Bronchial epithelial cell (primary cell): ENCODE data around the gene MAPK1. TPM values are rescaled to one million over a fixed set of nuclear protein-coding genes. Genes with fewer than 3 reads are reported as not detected.
"Not testable (repeated sequence)": the region's sequence is repeated elsewhere in the genome, so short reads cannot be mapped to it uniquely, and the experiment has no call there.

Source experiments
- DNase-seq: peaks from one replicate; pipeline ENCODE4 v3.0.0-alpha.2; 2010; ENCODE audit warnings: low read depth
- FAIRE-seq: peaks from 2 replicates; lab custom pipeline; 2011; peaks lifted over from hg19 to GRCh38; lab: Jason Lieb, UNC
- H3K27me3 ChIP-seq: 2 replicates; pipeline ENCODE4 v1.5.1; 2011; ENCODE audit warnings: low read length; ENCODE audit not compliant: control insufficient read depth, insufficient read depth
- H3K36me3 ChIP-seq: 2 replicates; pipeline ENCODE4 v1.5.1; 2011; ENCODE audit warnings: low read length; ENCODE audit not compliant: control insufficient read depth, insufficient read depth
- H3K4me3 ChIP-seq: 2 replicates; pipeline ENCODE4 v1.5.1; 2011; ENCODE audit warnings: mild to moderate bottlenecking, low read depth, low read length, control low read depth
- total RNA-seq: library from RNA; depleted of rRNA; stranded (reverse); fragments of >200 nt; gene quantifications from 2 replicates; pipeline ENCODE4 v1.2.1, GENCODE V29; 2014
- TF ChIP-seq, protein P1 (sequence below): IDR thresholded peaks from 2 replicates; pipeline ENCODE4 v1.5.1; 2011; ENCODE audit warnings: mild to moderate bottlenecking, moderate library complexity, low read length, control low read depth, inconsistent platforms; ENCODE audit not compliant: insufficient read depth, severe bottlenecking

MAPK1 gene
- total RNA-seq, 1 donor from 2014 or later = 44.0 TPM

DNA sequence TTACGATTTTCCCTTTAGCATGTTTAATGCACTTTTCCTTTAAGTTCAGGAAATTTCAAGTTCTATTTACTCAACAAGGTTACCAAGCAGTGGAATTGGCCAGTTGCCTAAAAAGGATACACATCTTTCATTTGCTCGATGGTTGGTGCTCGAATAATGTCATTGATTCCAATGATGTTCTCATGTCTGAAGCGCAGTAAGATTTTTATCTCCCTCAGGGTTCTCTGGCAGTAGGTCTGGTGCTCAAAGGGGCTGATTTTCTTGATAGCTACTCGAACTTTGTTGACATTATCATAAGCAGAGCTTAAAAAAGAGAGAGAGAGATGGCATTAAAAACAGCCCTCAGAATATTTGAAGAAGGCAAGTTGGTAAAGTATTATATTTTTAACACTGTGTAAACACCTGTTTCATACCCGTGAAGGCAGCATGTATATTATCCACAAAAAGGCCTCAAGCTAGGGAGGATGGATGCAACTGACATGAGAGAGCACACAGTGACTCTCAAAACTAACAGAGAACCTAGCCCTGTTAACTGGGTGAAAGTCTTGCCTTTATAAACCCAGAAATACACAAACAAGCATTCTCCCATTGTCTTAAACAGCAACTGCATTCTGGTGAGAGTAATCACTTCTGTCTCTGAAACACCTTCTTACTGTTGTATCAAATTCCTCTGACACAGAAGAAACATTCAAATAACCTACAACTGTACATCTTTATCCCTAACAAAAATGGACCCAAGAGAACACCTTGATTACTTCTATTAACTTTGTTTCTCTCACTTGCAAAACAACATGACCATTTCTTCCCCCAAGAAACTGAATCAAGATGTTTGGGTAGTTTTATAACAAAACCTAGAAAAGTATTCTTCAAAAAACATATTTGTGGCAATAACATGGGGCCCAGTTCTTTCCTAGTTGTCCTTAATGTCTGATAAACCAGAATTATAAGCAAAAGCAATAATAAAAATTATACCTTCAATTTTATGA, 59.6 kb downstream of the MAPK1 start:
- TF ChIP-seq, protein P1, sequence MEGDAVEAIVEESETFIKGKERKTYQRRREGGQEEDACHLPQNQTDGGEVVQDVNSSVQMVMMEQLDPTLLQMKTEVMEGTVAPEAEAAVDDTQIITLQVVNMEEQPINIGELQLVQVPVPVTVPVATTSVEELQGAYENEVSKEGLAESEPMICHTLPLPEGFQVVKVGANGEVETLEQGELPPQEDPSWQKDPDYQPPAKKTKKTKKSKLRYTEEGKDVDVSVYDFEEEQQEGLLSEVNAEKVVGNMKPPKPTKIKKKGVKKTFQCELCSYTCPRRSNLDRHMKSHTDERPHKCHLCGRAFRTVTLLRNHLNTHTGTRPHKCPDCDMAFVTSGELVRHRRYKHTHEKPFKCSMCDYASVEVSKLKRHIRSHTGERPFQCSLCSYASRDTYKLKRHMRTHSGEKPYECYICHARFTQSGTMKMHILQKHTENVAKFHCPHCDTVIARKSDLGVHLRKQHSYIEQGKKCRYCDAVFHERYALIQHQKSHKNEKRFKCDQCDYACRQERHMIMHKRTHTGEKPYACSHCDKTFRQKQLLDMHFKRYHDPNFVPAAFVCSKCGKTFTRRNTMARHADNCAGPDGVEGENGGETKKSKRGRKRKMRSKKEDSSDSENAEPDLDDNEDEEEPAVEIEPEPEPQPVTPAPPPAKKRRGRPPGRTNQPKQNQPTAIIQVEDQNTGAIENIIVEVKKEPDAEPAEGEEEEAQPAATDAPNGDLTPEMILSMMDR = no peak
- FAIRE-seq (no peak), DNase-seq (peak; percentile 22)
- no peak overlapping the region for H3K4me3 ChIP-seq
- H3K36me3 ChIP-seq = peaks cover 8% of the 10 kb centered on the region
- H3K27me3 ChIP-seq = no peaks in the 10 kb centered on the region

DNA sequence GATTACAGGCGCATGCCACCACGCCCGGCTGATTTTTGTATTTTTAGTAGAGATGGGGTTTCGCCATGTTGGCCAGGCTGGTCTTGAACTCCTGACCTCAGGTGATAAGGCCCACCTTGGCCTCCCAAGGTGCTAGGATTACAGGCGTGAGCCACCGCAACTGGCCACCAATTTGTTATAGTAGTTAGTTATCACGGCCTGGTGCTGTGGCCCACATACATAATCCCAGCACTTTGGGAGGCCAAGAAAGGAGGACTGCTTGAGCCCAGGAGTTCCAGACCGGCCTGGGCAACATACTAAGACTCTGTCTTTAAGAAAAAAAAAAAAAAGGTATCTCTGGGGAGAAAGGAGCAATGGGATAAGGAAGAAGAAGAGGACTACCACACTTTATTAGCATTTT, 62.1 kb downstream of the MAPK1 start:
- not testable (repeated sequence) for H3K27me3 ChIP-seq, DNase-seq, FAIRE-seq, H3K4me3 ChIP-seq
- peaks cover 12% of the 10 kb centered on the region for H3K36me3 ChIP-seq

DNA sequence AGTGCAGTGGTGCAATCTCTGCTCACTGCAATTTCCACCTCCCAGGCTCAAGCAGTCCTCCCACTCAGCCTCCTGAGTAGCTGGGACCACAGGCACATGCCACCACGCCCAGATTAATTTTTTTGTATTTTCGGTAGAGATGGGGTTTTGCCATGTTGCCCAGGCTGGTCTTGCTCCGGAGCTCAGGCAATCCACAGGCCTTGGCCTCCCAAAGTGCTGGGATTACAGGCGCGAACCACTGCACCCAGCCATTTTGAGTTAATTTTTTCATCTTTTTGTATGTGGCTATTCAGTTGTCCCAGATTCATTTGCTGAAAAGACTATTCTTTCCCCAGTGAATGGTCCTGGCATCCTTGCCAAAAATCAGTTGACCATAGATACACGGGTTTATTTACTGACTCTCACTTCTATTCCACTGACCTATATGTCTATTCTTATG, 63.6 kb downstream of the MAPK1 start:
- Histone ChIP-seq H3K36me3 (peaks cover 15% of the 10 kb centered on the region), H3K27me3 (no peaks in the 10 kb centered on the region), H3K4me3 (no peak overlapping the region)
- FAIRE-seq (no peak), DNase-seq (no peak)
- TF ChIP-seq, protein P1 = no peak

DNA sequence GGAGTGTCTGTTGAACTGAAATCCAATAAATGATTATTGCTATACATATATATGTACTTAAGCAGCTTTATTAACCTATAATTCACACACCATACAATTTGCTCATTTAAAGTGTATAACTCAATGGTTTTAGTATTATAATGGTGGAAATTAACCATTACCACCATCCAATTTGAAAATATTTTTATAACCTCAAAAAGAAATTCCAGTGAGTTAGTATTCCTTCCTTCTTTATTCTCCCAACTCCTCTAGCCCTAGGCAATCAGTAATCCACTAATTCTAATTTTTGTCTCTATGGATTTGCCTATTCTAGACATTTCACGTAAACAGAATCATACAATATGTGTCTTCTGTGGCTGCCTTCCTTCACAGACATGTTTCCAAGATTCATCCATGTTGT, 64.8 kb downstream of the MAPK1 start:
- peaks cover 19% of the 10 kb centered on the region for H3K36me3 ChIP-seq
- no peak overlapping the region for H3K4me3 ChIP-seq
- no peak for DNase-seq
- TF ChIP-seq, protein P1 = no peak
- no peaks in the 10 kb centered on the region for H3K27me3 ChIP-seq
- no peak for FAIRE-seq

DNA sequence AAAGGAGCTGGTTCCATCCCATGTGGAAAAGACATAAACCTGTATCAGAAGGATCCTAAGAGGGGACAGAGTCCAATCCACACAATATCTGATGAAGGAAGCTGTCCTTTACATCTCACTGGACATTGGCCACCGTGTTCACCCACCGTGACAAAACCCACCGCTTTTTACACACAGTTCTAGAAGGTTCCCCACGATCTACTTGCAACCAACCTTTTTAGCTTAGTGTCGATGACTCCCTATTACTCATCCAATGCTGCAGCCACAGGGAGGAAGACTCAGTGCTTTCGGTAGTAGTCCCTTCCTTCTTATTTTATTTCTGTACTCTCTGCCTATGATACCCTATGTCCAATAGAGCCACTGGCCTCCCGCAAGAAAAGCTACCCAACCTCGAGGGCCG, 65.4 kb downstream of the MAPK1 start:
- peaks cover 19% of the 10 kb centered on the region for H3K36me3 ChIP-seq
- no peak for FAIRE-seq
- peak; percentile 22 for DNase-seq
- TF ChIP-seq, protein P1 = no peak
- no peaks in the 10 kb centered on the region for H3K27me3 ChIP-seq
- H3K4me3 ChIP-seq = no peak overlapping the region

DNA sequence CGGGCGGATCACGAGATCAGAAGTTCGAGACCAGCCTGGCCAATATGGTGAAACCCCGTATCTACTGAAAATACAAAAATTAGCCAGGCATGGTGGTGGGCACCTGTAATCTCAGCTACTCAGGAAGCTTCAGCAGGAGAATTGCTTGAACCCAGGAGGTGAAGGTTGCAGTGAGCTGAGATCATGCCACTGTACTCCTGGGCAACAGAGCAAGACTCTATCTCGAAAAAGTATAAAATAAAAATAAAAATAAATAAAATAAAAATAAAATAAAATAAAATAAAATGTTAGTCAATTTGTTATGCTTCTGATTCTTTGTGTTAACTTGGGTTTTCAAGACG, 66.2 kb downstream of the MAPK1 start:
- not testable (repeated sequence) for H3K27me3 ChIP-seq, H3K4me3 ChIP-seq, FAIRE-seq, DNase-seq
- H3K36me3 ChIP-seq = peaks cover 21% of the 10 kb centered on the region
